ENCODE results near the gene MTG2.
A peak's percentile ranks its signal among the peaks of the same experiment; 100 is the strongest.

Gene MTG2

DNA sequence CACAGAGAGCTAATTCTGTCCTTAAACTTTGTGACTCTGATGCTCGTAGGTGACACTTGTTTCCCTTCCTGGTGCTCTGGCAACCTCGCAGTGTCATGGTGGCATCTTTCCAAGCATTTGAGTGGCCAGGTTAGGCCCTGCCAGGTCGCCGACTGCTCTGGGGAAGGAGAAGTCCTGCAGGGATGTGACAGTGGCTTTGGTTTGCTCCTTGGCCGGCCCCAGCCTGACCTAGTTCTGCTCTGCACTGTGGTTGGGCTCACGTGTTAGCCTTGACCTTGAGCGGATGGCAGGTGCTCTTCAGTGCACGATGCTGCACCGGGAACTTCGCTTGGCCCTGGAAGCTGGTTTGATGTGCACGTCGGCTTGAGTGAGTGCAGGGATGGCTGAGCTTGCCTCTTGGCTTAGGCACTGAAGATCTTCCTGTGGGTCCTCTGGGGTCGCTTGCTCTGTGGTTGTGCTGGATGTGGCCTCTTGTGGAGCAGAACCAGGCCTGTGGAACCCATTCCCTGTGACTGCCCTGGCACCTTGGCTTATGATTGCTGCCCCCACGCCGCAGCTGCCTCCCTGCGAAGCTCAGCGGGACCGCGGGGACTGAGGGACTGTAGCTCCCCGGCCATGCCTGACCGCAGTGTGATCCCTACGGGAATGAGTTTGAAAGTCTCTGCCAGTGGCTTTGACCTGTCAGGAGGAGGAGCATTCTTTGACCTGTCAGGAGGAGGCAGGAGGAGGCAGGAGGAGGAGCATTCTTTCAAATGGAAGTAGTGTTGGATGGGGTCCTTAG, 64.2 kb downstream of the MTG2 start:
- DNase-seq (ENCODE audit: low read depth), result no peak
- TF ChIP-seq MYC (IDR thresholded peaks at IDR 0.05; ENCODE audit: low read depth, low read length) (no peak), POLR2A (IDR thresholded peaks at IDR 0.05; ENCODE audit: extremely low read depth, insufficient read length) (no peak)
- TF ChIP-seq, protein P1, sequence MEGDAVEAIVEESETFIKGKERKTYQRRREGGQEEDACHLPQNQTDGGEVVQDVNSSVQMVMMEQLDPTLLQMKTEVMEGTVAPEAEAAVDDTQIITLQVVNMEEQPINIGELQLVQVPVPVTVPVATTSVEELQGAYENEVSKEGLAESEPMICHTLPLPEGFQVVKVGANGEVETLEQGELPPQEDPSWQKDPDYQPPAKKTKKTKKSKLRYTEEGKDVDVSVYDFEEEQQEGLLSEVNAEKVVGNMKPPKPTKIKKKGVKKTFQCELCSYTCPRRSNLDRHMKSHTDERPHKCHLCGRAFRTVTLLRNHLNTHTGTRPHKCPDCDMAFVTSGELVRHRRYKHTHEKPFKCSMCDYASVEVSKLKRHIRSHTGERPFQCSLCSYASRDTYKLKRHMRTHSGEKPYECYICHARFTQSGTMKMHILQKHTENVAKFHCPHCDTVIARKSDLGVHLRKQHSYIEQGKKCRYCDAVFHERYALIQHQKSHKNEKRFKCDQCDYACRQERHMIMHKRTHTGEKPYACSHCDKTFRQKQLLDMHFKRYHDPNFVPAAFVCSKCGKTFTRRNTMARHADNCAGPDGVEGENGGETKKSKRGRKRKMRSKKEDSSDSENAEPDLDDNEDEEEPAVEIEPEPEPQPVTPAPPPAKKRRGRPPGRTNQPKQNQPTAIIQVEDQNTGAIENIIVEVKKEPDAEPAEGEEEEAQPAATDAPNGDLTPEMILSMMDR (IDR thresholded peaks at IDR 0.05; ENCODE audit: low read depth, low read length), result no peak
- H3K4me3 ChIP-seq (ENCODE audit: low read depth, low read length), result no peak overlapping the region

DNA sequence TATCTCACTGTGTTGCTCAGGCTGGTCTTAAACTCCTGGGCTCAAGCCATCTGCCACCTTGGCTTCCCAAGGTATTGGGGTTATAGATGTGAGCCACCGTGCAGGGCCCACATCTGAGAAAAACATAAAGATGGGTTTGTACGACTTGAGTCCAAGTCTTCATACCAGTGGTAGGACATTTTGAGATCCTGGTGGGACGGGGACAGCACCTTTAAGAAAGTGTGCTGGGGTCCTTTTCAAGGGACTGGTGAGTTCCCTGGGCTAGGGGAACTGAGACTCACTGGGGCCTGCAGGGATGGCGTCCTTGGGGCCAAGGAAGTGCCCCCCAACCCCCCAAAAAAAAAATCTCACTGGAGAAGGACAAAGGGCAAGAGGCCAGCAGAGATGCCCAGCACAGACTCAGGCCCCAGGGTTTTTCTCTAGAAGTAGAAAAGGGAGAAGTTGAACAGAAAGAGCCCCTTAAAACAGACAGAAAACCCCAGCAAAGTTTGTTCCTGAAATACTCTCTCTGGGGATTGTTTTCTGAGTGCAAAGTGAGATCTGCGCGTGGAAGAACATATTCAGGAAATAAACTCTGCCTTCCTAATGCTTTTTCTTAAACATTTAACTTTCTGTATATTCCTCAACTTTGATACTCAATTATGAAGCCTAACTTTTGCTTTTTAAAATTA, 66.2 kb downstream of the MTG2 start:
- DNase-seq (ENCODE audit: low read depth), result peak; percentile 47
- no peak for TF ChIP-seq MYC (IDR thresholded peaks at IDR 0.05; ENCODE audit: low read depth, low read length)
- no peak for TF ChIP-seq POLR2A (IDR thresholded peaks at IDR 0.05; ENCODE audit: extremely low read depth, insufficient read length)
- TF ChIP-seq, protein P1 (IDR thresholded peaks at IDR 0.05; ENCODE audit: low read depth, low read length), result no peak
- TF ChIP-seq, protein P2, sequence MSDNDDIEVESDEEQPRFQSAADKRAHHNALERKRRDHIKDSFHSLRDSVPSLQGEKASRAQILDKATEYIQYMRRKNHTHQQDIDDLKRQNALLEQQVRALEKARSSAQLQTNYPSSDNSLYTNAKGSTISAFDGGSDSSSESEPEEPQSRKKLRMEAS (IDR thresholded peaks at IDR 0.05; ENCODE audit: low read depth, low read length), result no peak
- no peak overlapping the region for H3K4me3 ChIP-seq (ENCODE audit: low read depth, low read length)

DNA sequence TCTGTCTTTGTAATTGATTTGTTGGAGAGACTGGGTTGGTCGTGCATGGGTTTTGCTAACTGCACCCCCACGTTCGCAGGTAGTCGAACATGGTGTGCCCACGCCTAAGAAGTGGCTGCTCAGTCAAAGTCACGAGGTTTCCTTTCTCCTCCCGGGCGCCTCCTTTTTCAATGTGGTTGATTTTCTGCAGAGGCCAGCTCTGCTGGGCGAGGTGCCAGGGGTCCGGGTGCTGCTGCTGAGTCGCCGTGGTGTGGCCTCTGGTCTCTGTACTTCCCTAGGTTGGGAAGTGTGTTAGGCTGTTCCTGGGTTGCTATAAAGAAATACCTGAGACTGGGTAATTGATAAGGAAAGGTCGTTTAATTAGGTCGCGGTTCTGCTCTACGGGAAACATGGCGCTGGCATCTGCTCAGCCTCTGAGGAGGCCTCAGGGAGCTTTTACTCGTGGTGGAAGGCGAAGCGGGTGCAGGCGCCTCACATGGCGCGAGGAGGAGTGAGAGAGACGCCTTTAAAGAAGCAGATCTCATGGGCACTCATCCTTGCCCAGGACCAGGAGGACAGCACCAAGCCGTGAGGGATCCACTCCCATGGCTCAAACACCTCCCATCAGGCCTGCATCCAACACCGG, 69.6 kb downstream of the MTG2 start:
- DNase-seq (ENCODE audit: low read depth), result peak; percentile 47
- no peak for TF ChIP-seq MYC (IDR thresholded peaks at IDR 0.05; ENCODE audit: low read depth, low read length)
- no peak for TF ChIP-seq POLR2A (IDR thresholded peaks at IDR 0.05; ENCODE audit: extremely low read depth, insufficient read length)
- TF ChIP-seq, protein P1 (IDR thresholded peaks at IDR 0.05; ENCODE audit: low read depth, low read length), result no peak
- TF ChIP-seq, protein P2 (IDR thresholded peaks at IDR 0.05; ENCODE audit: low read depth, low read length), result no peak
- no peak overlapping the region for H3K4me3 ChIP-seq (ENCODE audit: low read depth, low read length)

All from NB4 (cell line).